Muscle layer of colon (tissue), 2 donors: ENCODE data around the gene NPAT.
A peak's percentile ranks its signal among the peaks of the same experiment; 100 is the strongest.

Source experiments
- H3K27ac ChIP-seq: one replicate; pipeline ENCODE4 v1.7.0; 2013; ENCODE audit warnings: low read depth, mild to moderate bottlenecking, low read length, moderate library complexity
- H3K27me3 ChIP-seq, 2 donors: one replicate each; pipeline ENCODE4 v1.7.0; 2013; ENCODE audit warnings: low read length in 2 of 2, mild to moderate bottlenecking in 2 of 2; ENCODE audit not compliant: insufficient read depth in 2 of 2, control insufficient read depth in 1 of 2
- H3K36me3 ChIP-seq: one replicate; pipeline ENCODE4 v1.7.0; 2013; ENCODE audit warnings: mild to moderate bottlenecking, low read length; ENCODE audit not compliant: insufficient read depth
- H3K4me1 ChIP-seq: one replicate; pipeline ENCODE4 v1.7.0; 2013; ENCODE audit warnings: mild to moderate bottlenecking, low read length; ENCODE audit not compliant: insufficient read depth
- H3K4me3 ChIP-seq, 2 donors: one replicate each; pipeline ENCODE4 v1.7.0; 2013; ENCODE audit warnings: low read length in 2 of 2, low read depth in 1 of 2, mild to moderate bottlenecking in 1 of 2, moderate library complexity in 1 of 2
- H3K9ac ChIP-seq: one replicate; pipeline ENCODE4 v1.7.0; 2013; ENCODE audit warnings: low read length
- H3K9me3 ChIP-seq: one replicate; pipeline ENCODE4 v1.7.0; 2013; ENCODE audit warnings: mild to moderate bottlenecking, low read length
- donor health status: abdominal sarcoma.
- donor health status: Adenocarcinoma of cecum.

Gene NPAT

DNA sequence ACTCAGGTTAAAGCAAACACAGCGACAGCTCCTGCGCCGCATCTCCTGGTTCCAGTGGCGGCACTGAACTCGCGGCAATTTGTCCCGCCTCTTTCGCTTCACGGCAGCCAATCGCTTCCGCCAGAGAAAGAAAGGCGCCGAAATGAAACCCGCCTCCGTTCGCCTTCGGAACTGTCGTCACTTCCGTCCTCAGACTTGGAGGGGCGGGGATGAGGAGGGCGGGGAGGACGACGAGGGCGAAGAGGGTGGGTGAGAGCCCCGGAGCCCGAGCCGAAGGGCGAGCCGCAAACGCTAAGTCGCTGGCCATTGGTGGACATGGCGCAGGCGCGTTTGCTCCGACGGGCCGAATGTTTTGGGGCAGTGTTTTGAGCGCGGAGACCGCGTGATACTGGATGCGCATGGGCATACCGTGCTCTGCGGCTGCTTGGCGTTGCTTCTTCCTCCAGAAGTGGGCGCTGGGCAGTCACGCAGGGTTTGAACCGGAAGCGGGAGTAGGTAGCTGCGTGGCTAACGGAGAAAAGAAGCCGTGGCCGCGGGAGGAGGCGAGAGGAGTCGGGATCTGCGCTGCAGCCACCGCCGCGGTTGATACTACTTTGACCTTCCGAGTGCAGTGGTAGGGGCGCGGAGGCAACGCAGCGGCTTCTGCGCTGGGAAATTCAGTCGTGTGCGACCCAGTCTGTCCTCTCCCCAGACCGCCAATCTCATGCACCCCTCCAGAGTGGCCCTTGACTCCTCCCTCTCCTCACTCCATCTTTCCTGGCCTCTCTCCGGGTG is at the start of gene NPAT, which contains the start of gene ATM:
TSS of gene NPAT (minus strand) at position 65 of the 774 bp plus-strand sequence. CDS start 102 bp downstream, outside the sequence.
TSS of gene ATM (plus strand) at position 494 of the 774 bp plus-strand sequence. CDS start 4,558 bp downstream, outside the sequence.
- peak within 1 kb of the TSS; percentile 99 for H3K9ac ChIP-seq
- H3K36me3 ChIP-seq = no peaks in the 10 kb centered on the region
- H3K4me1 ChIP-seq = peaks cover 33% of the 10 kb centered on the region
- peak within 1 kb of the TSS; percentile 99 for H3K27ac ChIP-seq
- H3K9me3 ChIP-seq = no peaks in the 10 kb centered on the region
- no peaks in the 10 kb centered on the region for H3K27me3 ChIP-seq
- peak within 1 kb of the TSS; percentile 89 to 98 for H3K4me3 ChIP-seq

GRCh38 chr11:108269583-108269982 is 47.1 kb upstream of the NPAT start:
- Histone ChIP-seq H3K4me1 (no peaks in the 10 kb centered on the region), H3K27me3 (no peaks in the 10 kb centered on the region), H3K9ac (no peak overlapping the region), H3K27ac (no peak overlapping the region), H3K9me3 (no peaks in the 10 kb centered on the region), H3K4me3 (no peak overlapping the region), H3K36me3 (peaks cover 13% of the 10 kb centered on the region)

DNA sequence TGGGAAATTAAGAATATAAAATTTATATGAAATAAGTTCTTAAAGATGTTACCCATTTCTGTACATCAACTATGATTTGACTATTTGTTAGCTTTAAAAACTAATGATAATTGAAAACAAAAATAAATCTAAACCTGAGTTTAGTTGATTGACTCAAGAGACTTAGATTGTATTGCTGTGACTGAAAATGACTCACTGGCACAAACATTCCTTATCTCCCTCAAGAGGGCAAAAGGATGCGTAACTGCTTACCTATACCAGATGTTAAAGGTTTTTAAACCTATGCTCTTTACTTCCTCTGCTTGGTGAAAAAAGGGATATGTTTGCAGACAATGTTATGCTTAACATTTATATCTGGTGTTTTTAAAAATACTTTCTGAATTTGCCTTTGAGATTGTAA is 30.7 kb upstream of the NPAT start:
- no peak overlapping the region for H3K9ac ChIP-seq
- no peaks in the 10 kb centered on the region for H3K4me1 ChIP-seq
- no peaks in the 10 kb centered on the region for H3K27me3 ChIP-seq
- H3K4me3 ChIP-seq = no peak overlapping the region
- no peaks in the 10 kb centered on the region for H3K9me3 ChIP-seq
- H3K36me3 ChIP-seq = peaks cover 39% of the 10 kb centered on the region
- no peak overlapping the region for H3K27ac ChIP-seq

- Histone ChIP-seq H3K4me1 (no peaks in the 10 kb centered on the region), H3K36me3 (peaks cover 12% of the 10 kb centered on the region), H3K27me3 (no peaks in the 10 kb centered on the region), H3K27ac (no peak overlapping the region), H3K9me3 (no peaks in the 10 kb centered on the region), H3K4me3 (no peak overlapping the region), H3K9ac (no peak overlapping the region)
Observed at GRCh38 chr11:108246885-108247284, 24.4 kb upstream of the NPAT start.

DNA sequence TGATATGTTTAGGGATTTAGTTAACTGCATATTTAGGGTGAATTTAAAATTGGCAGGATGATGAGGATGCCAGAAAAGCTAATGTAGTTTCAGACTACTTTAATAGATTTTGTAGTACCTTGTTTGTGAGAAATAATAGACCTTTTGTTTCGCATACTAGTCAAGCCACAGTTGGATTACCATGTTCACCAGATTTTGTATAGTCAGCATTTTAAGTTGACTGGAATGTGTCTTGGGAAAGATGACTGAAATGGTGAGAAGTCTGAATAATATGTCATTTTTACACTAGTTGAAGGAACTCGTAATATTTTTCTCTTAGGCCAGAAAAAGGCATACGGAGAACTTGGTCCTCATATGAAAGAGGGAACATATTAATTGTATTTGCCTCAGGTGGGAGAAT is 23.9 kb upstream of the NPAT start:
- Histone ChIP-seq H3K9ac (no peak overlapping the region), H3K4me1 (no peaks in the 10 kb centered on the region), H3K4me3 (no peak overlapping the region), H3K36me3 (peaks cover 12% of the 10 kb centered on the region), H3K9me3 (no peaks in the 10 kb centered on the region), H3K27ac (no peak overlapping the region), H3K27me3 (no peaks in the 10 kb centered on the region)

- no peak overlapping the region for H3K4me3 ChIP-seq
- H3K27ac ChIP-seq = no peak overlapping the region
- H3K9me3 ChIP-seq = no peaks in the 10 kb centered on the region
- no peaks in the 10 kb centered on the region for H3K4me1 ChIP-seq
- H3K9ac ChIP-seq = no peak overlapping the region
- H3K36me3 ChIP-seq = peaks cover 3% of the 10 kb centered on the region
- H3K27me3 ChIP-seq = no peaks in the 10 kb centered on the region
Observed at GRCh38 chr11:108242422-108242821, 20.0 kb upstream of the NPAT start.

GRCh38 chr11:108241330-108242037 is 19.0 kb upstream of the NPAT start:
- Histone ChIP-seq H3K4me1 (no peaks in the 10 kb centered on the region), H3K9ac (no peak overlapping the region), H3K4me3 (no peak overlapping the region), H3K27me3 (no peaks in the 10 kb centered on the region), H3K27ac (no peak overlapping the region), H3K36me3 (peaks cover 7% of the 10 kb centered on the region), H3K9me3 (no peaks in the 10 kb centered on the region)

DNA sequence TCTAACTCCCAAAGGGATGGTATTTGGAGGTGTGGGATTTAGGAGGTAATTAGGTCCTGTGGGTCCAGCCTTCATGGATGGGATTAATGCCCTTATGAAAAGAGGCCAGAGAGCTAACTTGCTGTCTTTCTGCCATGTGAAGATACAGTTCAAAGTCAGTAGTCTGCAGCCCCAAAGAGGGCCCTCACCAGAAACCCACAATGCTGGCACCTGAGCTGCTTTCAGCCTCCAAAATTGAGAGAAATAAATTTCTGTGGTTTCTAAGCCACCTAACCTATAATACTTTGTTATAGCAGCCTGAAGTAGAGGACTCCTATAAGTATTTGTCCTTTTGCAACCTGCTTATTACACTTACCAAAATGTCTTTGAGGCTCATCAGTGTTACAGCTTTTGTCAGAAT is 16.6 kb upstream of the NPAT start:
- no peaks in the 10 kb centered on the region for H3K27me3 ChIP-seq
- H3K27ac ChIP-seq = no peak overlapping the region
- no peak overlapping the region for H3K9ac ChIP-seq
- H3K9me3 ChIP-seq = no peaks in the 10 kb centered on the region
- H3K4me3 ChIP-seq = no peak overlapping the region
- H3K36me3 ChIP-seq = peaks cover 14% of the 10 kb centered on the region
- no peaks in the 10 kb centered on the region for H3K4me1 ChIP-seq

GRCh38 chr11:108237058-108237481 is 14.6 kb upstream of the NPAT start:
- Histone ChIP-seq H3K36me3 (peaks cover 18% of the 10 kb centered on the region), H3K4me3 (no peak overlapping the region), H3K4me1 (no peaks in the 10 kb centered on the region), H3K9ac (no peak overlapping the region), H3K27me3 (no peaks in the 10 kb centered on the region), H3K27ac (no peak overlapping the region), H3K9me3 (no peaks in the 10 kb centered on the region)

- Histone ChIP-seq H3K4me3 (no peak overlapping the region), H3K36me3 (peaks cover 29% of the 10 kb centered on the region), H3K9ac (no peak overlapping the region), H3K4me1 (no peaks in the 10 kb centered on the region), H3K9me3 (no peaks in the 10 kb centered on the region), H3K27me3 (no peaks in the 10 kb centered on the region), H3K27ac (no peak overlapping the region)
Observed at GRCh38 chr11:108235633-108236032, 13.2 kb upstream of the NPAT start.

DNA sequence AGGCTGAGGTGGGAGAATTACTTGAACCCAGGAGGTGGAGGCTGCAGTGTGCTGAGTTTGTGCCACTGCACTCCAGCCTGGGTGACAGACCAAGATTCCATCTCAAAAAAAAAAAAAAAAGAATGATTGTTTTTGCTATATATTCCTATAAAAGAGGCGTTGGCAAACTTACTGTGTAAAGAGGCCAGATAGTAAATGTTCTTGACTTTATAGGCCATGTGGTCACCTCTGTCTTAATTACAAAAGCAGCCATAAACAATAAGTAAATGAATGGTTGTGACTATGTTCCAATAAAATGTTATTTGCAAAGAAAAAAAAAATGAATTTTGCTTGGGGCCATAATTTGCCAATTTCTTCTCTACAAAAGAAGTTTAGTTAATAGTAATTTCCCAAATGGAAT is 12.8 kb upstream of the NPAT start:
- Histone ChIP-seq H3K9ac (no peak overlapping the region), H3K9me3 (no peaks in the 10 kb centered on the region), H3K4me3 (no peak overlapping the region), H3K4me1 (no peaks in the 10 kb centered on the region), H3K27ac (no peak overlapping the region), H3K27me3 (no peaks in the 10 kb centered on the region), H3K36me3 (peaks cover 33% of the 10 kb centered on the region)
